ENCODE results near the gene TRIM34.
"Not testable (repeated sequence)": the region's sequence is repeated elsewhere in the genome, so short reads cannot be mapped to it uniquely, and the experiment has no call there.

GRCh38 chr11:5656956-5657355 is 32.2 kb downstream of the TRIM34 start:
- TF ChIP-seq, protein P1, sequence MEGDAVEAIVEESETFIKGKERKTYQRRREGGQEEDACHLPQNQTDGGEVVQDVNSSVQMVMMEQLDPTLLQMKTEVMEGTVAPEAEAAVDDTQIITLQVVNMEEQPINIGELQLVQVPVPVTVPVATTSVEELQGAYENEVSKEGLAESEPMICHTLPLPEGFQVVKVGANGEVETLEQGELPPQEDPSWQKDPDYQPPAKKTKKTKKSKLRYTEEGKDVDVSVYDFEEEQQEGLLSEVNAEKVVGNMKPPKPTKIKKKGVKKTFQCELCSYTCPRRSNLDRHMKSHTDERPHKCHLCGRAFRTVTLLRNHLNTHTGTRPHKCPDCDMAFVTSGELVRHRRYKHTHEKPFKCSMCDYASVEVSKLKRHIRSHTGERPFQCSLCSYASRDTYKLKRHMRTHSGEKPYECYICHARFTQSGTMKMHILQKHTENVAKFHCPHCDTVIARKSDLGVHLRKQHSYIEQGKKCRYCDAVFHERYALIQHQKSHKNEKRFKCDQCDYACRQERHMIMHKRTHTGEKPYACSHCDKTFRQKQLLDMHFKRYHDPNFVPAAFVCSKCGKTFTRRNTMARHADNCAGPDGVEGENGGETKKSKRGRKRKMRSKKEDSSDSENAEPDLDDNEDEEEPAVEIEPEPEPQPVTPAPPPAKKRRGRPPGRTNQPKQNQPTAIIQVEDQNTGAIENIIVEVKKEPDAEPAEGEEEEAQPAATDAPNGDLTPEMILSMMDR (IDR thresholded peaks at IDR 0.05): not testable (repeated sequence)
- TF ChIP-seq POLR2AphosphoS5, POLR2A (IDR thresholded peaks at IDR 0.05): not testable (repeated sequence)

Measured in sigmoid colon (tissue), 4 donors.